ENCODE results near the gene TRIM23. TPM values are rescaled to one million over a fixed set of nuclear protein-coding genes. Genes with fewer than 3 reads are reported as not detected.
A peak's percentile ranks its signal among the peaks of the same experiment; 100 is the strongest.

Gene TRIM23
- total RNA-seq, 2 experiments from 2014 or later, result 10.6 to 13.0 TPM

GRCh38 chr5:65640240-65640639, 16.1 kb upstream of the TRIM23 start:
- H3K4me3 ChIP-seq (ENCODE audit: low read depth, low read length, poor library complexity, severe bottlenecking), result no peak overlapping the region
- CTCF ChIA-PET (ENCODE audit: unreplicated experiment), result no interaction called here
- no peak overlapping the region for H3K4me2 ChIP-seq (ENCODE audit: low read length)
- H3K9me3 ChIP-seq (ENCODE audit: low read length), result no peaks in the 10 kb centered on the region
- TF ChIP-seq EZH2phosphoT487 (IDR thresholded peaks at IDR 0.05; ENCODE audit: borderline replicate concordance, low read depth, low read length) (no peak), CTCF (conservative IDR thresholded peaks at IDR 0.05; ENCODE audit: low read length) (no peak)
- H3K4me1 ChIP-seq (ENCODE audit: insufficient read depth, low read length, poor library complexity, severe bottlenecking), result no peaks in the 10 kb centered on the region
- H3K36me3 ChIP-seq (ENCODE audit: insufficient read depth, low read length), result peaks cover 58% of the 10 kb centered on the region
- H3K9me2 ChIP-seq (ENCODE audit: insufficient read depth, low read length), result no peaks in the 10 kb centered on the region
- BruUV-seq (replicated peaks), result no TSS peak
- intact Hi-C loops (cut with micrococcal nuclease; ENCODE audit: unreplicated experiment), result no loop called here
- no peak for DNase-seq (ENCODE audit: low spot score)
- no peak overlapping the region for H3K27ac ChIP-seq (ENCODE audit: low read depth, low read length, poor library complexity, severe bottlenecking)
- POLR2A ChIA-PET, result interaction anchor here (0.9 to 1.0 kb wide), 2 partner anchors 13 to 33 kb away, joined by 3 read pairs; no protein-coding TSS in a partner anchor
- no peaks in the 10 kb centered on the region for H4K20me1 ChIP-seq (ENCODE audit: insufficient read depth, low read length)
- no peaks in the 10 kb centered on the region for H3K79me2 ChIP-seq (ENCODE audit: insufficient read depth, low read depth, low read length)
- no peak overlapping the region for H2AFZ ChIP-seq (ENCODE audit: low read length)

GRCh38 chr5:65630981-65631380, 6.8 kb upstream of the TRIM23 start:
- no peaks in the 10 kb centered on the region for H3K9me2 ChIP-seq (ENCODE audit: insufficient read depth, low read length)
- H3K4me1 ChIP-seq (ENCODE audit: insufficient read depth, low read length, poor library complexity, severe bottlenecking), result peaks cover 10% of the 10 kb centered on the region
- BruUV-seq (replicated peaks), result no TSS peak
- intact Hi-C loops (cut with micrococcal nuclease; ENCODE audit: unreplicated experiment), result no loop called here
- ChIA-PET POLR2A (interaction anchor here (1.5 kb wide), 1 partner anchor 11 kb away, joined by 3 read pairs; no protein-coding TSS in a partner anchor), CTCF (ENCODE audit: unreplicated experiment) (no interaction called here)
- peaks cover 32% of the 10 kb centered on the region for H3K36me3 ChIP-seq (ENCODE audit: insufficient read depth, low read length)
- no peak overlapping the region for H3K4me2 ChIP-seq (ENCODE audit: low read length)
- no peak for DNase-seq (ENCODE audit: low spot score)
- TF ChIP-seq CTCF (conservative IDR thresholded peaks at IDR 0.05; ENCODE audit: low read length), result no peak
- no peak for TF ChIP-seq EZH2phosphoT487 (IDR thresholded peaks at IDR 0.05; ENCODE audit: borderline replicate concordance, low read depth, low read length)
- no peak overlapping the region for H3K4me3 ChIP-seq (ENCODE audit: low read depth, low read length, poor library complexity, severe bottlenecking)
- H4K20me1 ChIP-seq (ENCODE audit: insufficient read depth, low read length), result no peaks in the 10 kb centered on the region
- H3K27ac ChIP-seq (ENCODE audit: low read depth, low read length, poor library complexity, severe bottlenecking), result no peak overlapping the region
- no peak overlapping the region for H2AFZ ChIP-seq (ENCODE audit: low read length)
- H3K9me3 ChIP-seq (ENCODE audit: low read length), result no peaks in the 10 kb centered on the region
- peaks cover 50% of the 10 kb centered on the region for H3K79me2 ChIP-seq (ENCODE audit: insufficient read depth, low read depth, low read length)

- ChIA-PET CTCF (ENCODE audit: unreplicated experiment) (no interaction called here), POLR2A (interaction anchor here (0.7 to 4.2 kb wide), 8 partner anchors 10 to 857 kb away, joined by 3 to 18 read pairs (median 3); partner anchors contain the start of genes CENPK, CWC27, PPWD1 and SREK1IP1)
These were observed 1.6 kb upstream of the TRIM23 start for GRCh38 chr5:65625743-65626142.

More at GRCh38 chr5:65625743-65626142, 1.6 kb upstream of the TRIM23 start:
- DNase-seq (ENCODE audit: low spot score), result no peak
- Histone ChIP-seq H3K9me3 (ENCODE audit: low read length) (no peaks in the 10 kb centered on the region), H3K4me3 (ENCODE audit: low read depth, low read length, poor library complexity, severe bottlenecking) (peak overlapping the region; percentile 96), H3K27ac (ENCODE audit: low read depth, low read length, poor library complexity, severe bottlenecking) (peak overlapping the region; percentile 84), H2AFZ (ENCODE audit: low read length) (peak overlapping the region; percentile 97; the same call in 1 of the 2 replicates), H3K4me1 (ENCODE audit: insufficient read depth, low read length, poor library complexity, severe bottlenecking) (peaks cover 30% of the 10 kb centered on the region), H4K20me1 (ENCODE audit: insufficient read depth, low read length) (peaks cover 7% of the 10 kb centered on the region; the same call in 1 of the 2 replicates), H3K36me3 (ENCODE audit: insufficient read depth, low read length) (peaks cover 23% of the 10 kb centered on the region), H3K4me2 (ENCODE audit: low read length) (peak overlapping the region; percentile 80), H3K9me2 (ENCODE audit: insufficient read depth, low read length) (no peaks in the 10 kb centered on the region), H3K79me2 (ENCODE audit: insufficient read depth, low read depth, low read length) (peaks cover 86% of the 10 kb centered on the region)
- intact Hi-C loops (cut with micrococcal nuclease; ENCODE audit: unreplicated experiment), result no loop called here
- no TSS peak for BruUV-seq (replicated peaks)
- no peak for TF ChIP-seq EZH2phosphoT487 (IDR thresholded peaks at IDR 0.05; ENCODE audit: borderline replicate concordance, low read depth, low read length)
- no peak for TF ChIP-seq CTCF (conservative IDR thresholded peaks at IDR 0.05; ENCODE audit: low read length)
